Activated naive CD8-positive, alpha-beta T cell treated with anti-CD3 and anti-CD28 coated beads, Interleukin-2, amount 10 ng/mL, durations not matched to agents 7 days and 5 days (primary cell): ENCODE data around the gene MAP6. TPM values are rescaled to one million over a fixed set of nuclear protein-coding genes. Genes with fewer than 3 reads are reported as not detected.

ENCODE experiments used
- ATAC-seq: fragments of 150-1000 bp; cut with Tn5 transposase; one replicate; pipeline ENCODE4 v1.10.0; 2021; ENCODE audit warnings: low read depth, moderate library complexity
- POLR2A ChIA-PET: fragments of 350-600 bp; sonication (Branson Sonifier 250); formaldehyde crosslinking; loops from one replicate; lab custom pipeline; 2021; ENCODE audit warnings: antibody characterized with exemption; lab: Charles Lee
- DNase-seq: peaks from one replicate; pipeline ENCODE4 v3.0.0; 2021
- H3K27ac Mint-ChIP-seq: one replicate; pipeline ENCODE4 v1.8.0; 2022; ENCODE audit warnings: mild to moderate bottlenecking, mixed read lengths
- H3K27me3 Mint-ChIP-seq: one replicate; pipeline ENCODE4 v1.8.0; 2022; ENCODE audit warnings: mild to moderate bottlenecking, moderate library complexity, mixed read lengths
- H3K36me3 Mint-ChIP-seq: one replicate; pipeline ENCODE4 v1.8.0; 2021; ENCODE audit warnings: mild to moderate bottlenecking, mixed read lengths
- H3K4me1 Mint-ChIP-seq: one replicate; pipeline ENCODE4 v1.8.0; 2021; ENCODE audit warnings: mixed read lengths
- H3K4me3 Mint-ChIP-seq: one replicate; pipeline ENCODE4 v1.8.0; 2022; ENCODE audit warnings: mild to moderate bottlenecking, moderate library complexity, mixed read lengths
- H3K9me3 Mint-ChIP-seq: one replicate; pipeline ENCODE4 v1.8.0; 2021; ENCODE audit warnings: mixed read lengths
- total RNA-seq, 2 experiments: library from RNA; stranded (reverse); gene quantifications; one replicate each; pipeline ENCODE4 v1.2.3, GENCODE V29; 2021

The MAP6 gene
- total RNA-seq, 2 experiments from 2014 or later: not detected

- DNase-seq (no peak), ATAC-seq (no peak)
- Mint-ChIP-seq H3K27ac (peak overlapping the region; percentile 53), H3K36me3 (peaks cover 10% of the 10 kb centered on the region), H3K9me3 (no peaks in the 10 kb centered on the region), H3K27me3 (peaks cover 4% of the 10 kb centered on the region), H3K4me1 (peaks cover 37% of the 10 kb centered on the region), H3K4me3 (peak overlapping the region; percentile 96)
- POLR2A ChIA-PET: no interaction called here
These were observed 104.8 kb downstream of the MAP6 start for GRCh38 chr11:75563978-75564552.

- H3K27me3 Mint-ChIP-seq: peaks cover 4% of the 10 kb centered on the region
- DNase-seq: no peak
- H3K4me1 Mint-ChIP-seq: peaks cover 37% of the 10 kb centered on the region
- peak overlapping the region; percentile 53 for H3K27ac Mint-ChIP-seq
- H3K9me3 Mint-ChIP-seq: no peaks in the 10 kb centered on the region
- no peak for ATAC-seq
- POLR2A ChIA-PET: no interaction called here
- H3K36me3 Mint-ChIP-seq: peaks cover 5% of the 10 kb centered on the region
- peak overlapping the region; percentile 96 for H3K4me3 Mint-ChIP-seq
These were observed 105.3 kb downstream of the MAP6 start for GRCh38 chr11:75563501-75563977.

- H3K9me3 Mint-ChIP-seq: no peaks in the 10 kb centered on the region
- peak overlapping the region; percentile 95 for H3K27ac Mint-ChIP-seq
- DNase-seq (no peak), ATAC-seq (no peak)
- POLR2A ChIA-PET: interaction anchor here (0.7 to 2.0 kb wide), 3 partner anchors 12 to 88 kb away, joined by 3 to 9 read pairs (median 4); partner anchors contain the start of gene GDPD5
- peaks cover 4% of the 10 kb centered on the region for H3K27me3 Mint-ChIP-seq
- H3K36me3 Mint-ChIP-seq: peaks cover under 1% of the 10 kb centered on the region
- H3K4me1 Mint-ChIP-seq: peaks cover 37% of the 10 kb centered on the region
- H3K4me3 Mint-ChIP-seq: peak overlapping the region; percentile 96
These were observed 105.9 kb downstream of the MAP6 start for GRCh38 chr11:75562836-75563484.

- peak; percentile 71 for ATAC-seq
- peaks cover 37% of the 10 kb centered on the region for H3K4me1 Mint-ChIP-seq
- H3K36me3 Mint-ChIP-seq: no peaks in the 10 kb centered on the region
- POLR2A ChIA-PET: interaction anchor here (0.7 to 2.5 kb wide), 4 partner anchors 13 to 87 kb away, joined by 3 to 9 read pairs (median 5); partner anchors contain the start of gene GDPD5
- peak within 1 kb of the TSS; percentile 95 for H3K27ac Mint-ChIP-seq
- DNase-seq: peak; percentile 72
- peak within 1 kb of the TSS; percentile 96 for H3K4me3 Mint-ChIP-seq
- H3K27me3 Mint-ChIP-seq: peaks cover 5% of the 10 kb centered on the region
- H3K9me3 Mint-ChIP-seq: no peaks in the 10 kb centered on the region
These were observed 106.6 kb downstream of the MAP6 start, which contains the start of gene SERPINH1 for GRCh38 chr11:75562048-75562835. TSS of gene SERPINH1 (plus strand) at chr11:75562253. CDS start at chr11:75566350, 4,097 bp downstream.

GRCh38 chr11:75561426-75562047 lies 107.3 kb downstream of the MAP6 start:
- no peaks in the 10 kb centered on the region for H3K9me3 Mint-ChIP-seq
- no peaks in the 10 kb centered on the region for H3K36me3 Mint-ChIP-seq
- H3K27ac Mint-ChIP-seq: peak overlapping the region; percentile 95
- H3K4me1 Mint-ChIP-seq: peaks cover 35% of the 10 kb centered on the region
- ATAC-seq (no peak), DNase-seq (no peak)
- POLR2A ChIA-PET: interaction anchor here (1.3 to 2.5 kb wide), 3 partner anchors 13 to 36 kb away, joined by 4 to 9 read pairs (median 6); partner anchors contain the start of gene GDPD5
- H3K27me3 Mint-ChIP-seq: peaks cover 10% of the 10 kb centered on the region
- H3K4me3 Mint-ChIP-seq: peak overlapping the region; percentile 96

GRCh38 chr11:75560644-75561043 lies 108.2 kb downstream of the MAP6 start:
- Mint-ChIP-seq H3K4me3 (peak overlapping the region; percentile 96), H3K36me3 (no peaks in the 10 kb centered on the region), H3K4me1 (peaks cover 29% of the 10 kb centered on the region), H3K9me3 (no peaks in the 10 kb centered on the region), H3K27me3 (peaks cover 10% of the 10 kb centered on the region), H3K27ac (no peak overlapping the region)
- no peak for DNase-seq
- POLR2A ChIA-PET: interaction anchor here (1.2 to 2.5 kb wide), 2 partner anchors 17 to 22 kb away, joined by 3 to 6 read pairs; no protein-coding TSS in a partner anchor
- no peak for ATAC-seq

GRCh38 chr11:75558939-75559843 lies 109.6 kb downstream of the MAP6 start:
- H3K27ac Mint-ChIP-seq: no peak overlapping the region
- peaks cover 13% of the 10 kb centered on the region for H3K27me3 Mint-ChIP-seq
- ATAC-seq (no peak), DNase-seq (no peak)
- H3K36me3 Mint-ChIP-seq: no peaks in the 10 kb centered on the region
- POLR2A ChIA-PET: no interaction called here
- no peak overlapping the region for H3K4me3 Mint-ChIP-seq
- peaks cover 23% of the 10 kb centered on the region for H3K4me1 Mint-ChIP-seq
- no peaks in the 10 kb centered on the region for H3K9me3 Mint-ChIP-seq

GRCh38 chr11:75557666-75558494 lies 111.0 kb downstream of the MAP6 start:
- Mint-ChIP-seq H3K36me3 (no peaks in the 10 kb centered on the region), H3K27ac (no peak overlapping the region), H3K4me3 (no peak overlapping the region), H3K27me3 (peaks cover 13% of the 10 kb centered on the region), H3K4me1 (peaks cover 14% of the 10 kb centered on the region), H3K9me3 (no peaks in the 10 kb centered on the region)
- DNase-seq: no peak
- ATAC-seq: no peak
- POLR2A ChIA-PET: no interaction called here

- H3K9me3 Mint-ChIP-seq: no peaks in the 10 kb centered on the region
- POLR2A ChIA-PET: no interaction called here
- H3K36me3 Mint-ChIP-seq: no peaks in the 10 kb centered on the region
- H3K4me1 Mint-ChIP-seq: peaks cover 6% of the 10 kb centered on the region
- DNase-seq: no peak
- ATAC-seq: no peak
- H3K4me3 Mint-ChIP-seq: no peak overlapping the region
- peaks cover 13% of the 10 kb centered on the region for H3K27me3 Mint-ChIP-seq
- H3K27ac Mint-ChIP-seq: no peak overlapping the region
These were observed 112.6 kb downstream of the MAP6 start for GRCh38 chr11:75556275-75556674.

GRCh38 chr11:75555079-75555811 lies 113.6 kb downstream of the MAP6 start:
- H3K9me3 Mint-ChIP-seq: no peaks in the 10 kb centered on the region
- H3K27me3 Mint-ChIP-seq: peaks cover 8% of the 10 kb centered on the region
- no peaks in the 10 kb centered on the region for H3K36me3 Mint-ChIP-seq
- no peak overlapping the region for H3K4me3 Mint-ChIP-seq
- POLR2A ChIA-PET: no interaction called here
- peaks cover 3% of the 10 kb centered on the region for H3K4me1 Mint-ChIP-seq
- ATAC-seq (no peak), DNase-seq (no peak)
- H3K27ac Mint-ChIP-seq: no peak overlapping the region
